HG03378 (cell line): ENCODE results near the gene DDIAS.
A peak's percentile ranks its signal among the peaks of the same experiment; 100 is the strongest.
"Not testable (repeated sequence)": the region's sequence is repeated elsewhere in the genome, so short reads cannot be mapped to it uniquely, and the experiment has no call there.

ENCODE experiments used
- ATAC-seq: cut with Tn5 transposase; IDR thresholded peaks from one replicate; pipeline ENCODE4 v1.9.1; 2021; ENCODE audit warnings: mild to moderate bottlenecking, moderate library complexity; ENCODE audit not compliant: unreplicated experiment

Gene DDIAS

DNA sequence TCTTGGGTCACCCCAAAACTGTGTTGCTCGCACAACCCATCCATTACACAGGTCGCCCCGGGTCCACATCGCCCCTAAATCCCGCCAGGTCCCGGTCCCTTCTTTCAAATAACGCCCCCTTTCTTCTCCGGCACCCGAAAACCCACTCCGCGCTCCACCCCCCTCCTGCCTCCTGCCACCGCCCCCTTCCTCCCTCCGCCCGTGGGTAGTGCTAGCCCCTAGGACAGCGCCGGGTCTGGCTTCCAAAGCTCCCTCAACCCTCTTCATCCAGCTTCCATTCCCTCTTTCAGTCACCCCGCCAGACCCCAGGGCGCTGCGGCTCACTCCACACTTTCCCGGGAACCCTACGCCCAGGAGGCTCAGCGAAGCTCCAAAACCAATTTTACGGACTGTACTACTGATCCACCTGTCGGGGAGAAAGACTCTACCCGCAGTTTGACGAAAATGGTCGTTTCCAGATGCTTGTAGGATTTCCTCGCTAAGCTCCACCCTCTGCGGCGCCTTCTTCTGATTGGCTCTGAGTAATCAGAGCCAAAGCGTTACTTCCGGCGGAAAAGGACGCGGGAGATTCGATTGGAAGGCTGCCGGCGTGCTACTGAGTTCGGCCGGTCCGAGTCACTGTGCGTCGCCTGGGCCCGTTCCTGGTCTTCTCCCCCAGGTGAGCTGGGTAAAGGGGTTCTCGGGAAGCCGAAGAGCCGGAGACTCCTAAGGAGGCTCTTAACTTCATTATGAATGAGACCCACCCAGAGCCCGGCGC, at the start of gene DDIAS:
DDIAS (plus strand) TSS at position 572 of the 757 bp plus-strand sequence. CDS start 13,003 bp downstream, outside the sequence.
- peak; percentile 75 for ATAC-seq

DNA sequence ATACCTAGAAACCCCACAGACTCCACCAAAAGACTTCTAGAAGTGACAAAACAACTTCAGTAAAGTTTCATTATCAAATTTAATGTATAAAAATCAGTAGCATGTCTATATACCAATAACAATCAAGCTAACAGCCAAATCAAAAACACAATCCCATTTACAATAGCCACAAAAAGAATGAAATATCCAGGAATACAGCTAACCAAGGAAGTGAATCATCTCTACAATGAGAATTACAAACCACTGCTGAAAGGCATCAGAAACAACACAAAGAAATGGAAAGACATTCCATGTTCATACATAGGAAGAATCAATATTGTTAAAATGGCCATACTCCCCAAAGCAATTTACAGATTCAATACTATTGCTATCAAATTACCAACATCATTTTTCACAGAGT, 47.3 kb upstream of the DDIAS start:
- no peak for ATAC-seq

DNA sequence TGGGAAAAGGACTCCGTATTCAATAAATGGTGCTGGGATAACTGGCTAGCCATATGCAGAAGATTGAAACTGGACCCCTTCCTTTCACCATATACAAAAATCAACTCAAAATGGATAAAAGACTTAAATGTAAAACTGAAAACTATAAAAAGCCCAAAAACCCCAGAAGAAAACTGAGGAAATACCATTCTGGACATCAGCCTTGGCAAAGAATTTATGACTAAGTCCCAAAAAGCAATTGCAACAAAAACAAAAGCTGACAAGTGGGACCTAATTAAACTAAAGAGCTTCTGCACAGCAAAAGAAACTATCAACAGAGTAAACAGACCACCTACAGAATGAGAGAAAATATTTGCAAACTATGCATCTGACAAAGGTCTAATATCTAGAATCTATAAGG, 46.6 kb upstream of the DDIAS start:
- not testable (repeated sequence) for ATAC-seq

DNA sequence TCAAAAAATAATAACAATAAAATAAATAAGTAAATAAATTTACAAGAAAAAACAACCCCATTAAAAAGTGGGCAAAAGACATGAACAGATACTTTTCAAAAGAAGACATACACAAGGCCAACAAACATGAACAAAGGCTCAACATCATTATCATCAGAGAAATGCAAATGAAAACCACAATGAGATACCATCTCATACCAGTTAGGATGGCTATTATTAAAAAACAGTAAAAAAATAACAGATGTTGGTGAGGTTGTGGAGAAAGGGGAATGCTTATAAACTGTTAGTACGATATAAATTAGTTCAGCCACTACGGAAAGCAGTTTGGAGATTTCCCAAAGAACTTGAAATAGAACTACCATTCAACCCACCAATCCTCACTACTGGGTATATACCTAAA, 45.9 kb upstream of the DDIAS start:
- no peak for ATAC-seq

- no peak for ATAC-seq
Measured at GRCh38 chr11:82857145-82857544, 44.4 kb upstream of the DDIAS start.

DNA sequence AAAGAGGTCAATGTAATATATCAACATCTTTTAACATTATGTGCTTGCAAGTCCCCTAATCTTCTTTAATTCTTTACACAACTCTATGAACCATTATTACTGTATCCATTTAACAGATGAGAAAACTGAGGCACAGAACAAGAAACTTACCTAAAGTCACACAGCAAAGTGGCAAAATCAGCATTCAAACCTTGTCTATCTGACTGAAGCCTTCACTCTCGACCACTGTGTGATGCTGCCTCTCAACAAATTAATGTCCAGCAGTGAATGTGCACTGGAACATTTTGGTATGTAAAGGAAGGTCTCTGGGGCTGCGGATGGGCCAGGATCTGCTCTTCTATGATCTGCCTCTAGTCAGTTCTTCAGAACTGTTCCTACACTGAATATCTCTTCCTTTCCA, 43.4 kb upstream of the DDIAS start:
- ATAC-seq: no peak

GRCh38 chr11:82858556-82859091, 42.9 kb upstream of the DDIAS start:
- ATAC-seq: no peak

- no peak for ATAC-seq
Measured at GRCh38 chr11:82859750-82860149, 41.8 kb upstream of the DDIAS start.

GRCh38 chr11:82862379-82862778, 39.2 kb upstream of the DDIAS start:
- ATAC-seq: no peak

DNA sequence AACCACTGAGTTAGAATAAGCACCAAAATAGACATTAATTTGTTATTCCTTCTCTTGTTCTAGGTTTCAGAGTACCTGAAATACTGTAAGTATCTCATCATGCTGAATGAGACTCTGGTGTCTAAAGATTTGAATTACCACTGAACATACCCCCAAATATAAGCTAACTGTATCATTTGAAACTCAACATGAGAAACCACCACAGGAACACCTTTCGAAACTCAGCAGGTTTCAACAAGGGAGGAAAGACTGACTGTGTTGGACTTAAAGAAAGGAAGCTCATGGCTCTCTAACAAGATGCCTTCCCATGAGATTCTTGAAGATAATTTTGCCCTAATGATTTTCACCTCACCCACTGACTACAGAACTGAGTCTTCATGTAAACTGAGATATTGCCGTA, 38.3 kb upstream of the DDIAS start:
- no peak for ATAC-seq

DNA sequence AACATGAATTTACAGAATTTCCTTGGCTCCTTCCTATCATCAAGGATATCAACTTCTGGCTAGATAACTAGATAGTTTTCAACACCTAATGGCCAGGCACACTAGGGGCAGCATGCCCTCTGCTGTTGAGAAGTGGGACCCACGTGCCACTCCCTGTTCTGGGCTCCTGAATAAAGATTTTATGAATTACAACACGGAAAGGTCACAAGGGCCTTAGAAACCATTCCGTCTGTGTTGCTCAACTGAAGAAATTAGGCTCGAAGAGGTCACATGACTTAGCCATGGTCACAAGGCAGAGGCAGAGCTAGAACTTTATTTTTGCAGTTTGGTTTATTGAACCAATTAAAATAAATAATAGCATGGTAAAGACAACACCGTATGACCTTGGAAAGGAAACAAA, 37.3 kb upstream of the DDIAS start:
- no peak for ATAC-seq

DNA sequence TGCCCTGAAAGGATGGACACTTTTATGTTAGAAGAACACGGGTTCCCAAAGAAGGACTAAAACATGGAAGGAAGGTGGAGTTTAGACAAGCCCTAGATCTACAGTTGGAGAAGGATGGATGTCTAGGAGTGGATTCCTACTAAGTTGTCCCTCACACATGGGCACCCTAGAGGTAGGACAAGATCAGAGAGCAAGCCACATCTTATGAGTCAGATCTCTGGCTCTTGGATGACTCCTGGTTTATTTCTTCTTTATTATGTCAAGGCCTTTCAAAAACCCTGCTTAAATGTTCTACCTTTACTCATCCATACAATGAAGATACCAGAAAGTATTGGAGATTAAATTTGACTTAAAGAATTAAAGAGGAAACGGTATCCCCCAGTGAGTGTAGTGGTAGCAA, 35.7 kb upstream of the DDIAS start:
- ATAC-seq: no peak

GRCh38 chr11:82867495-82868082, 33.9 kb upstream of the DDIAS start:
- ATAC-seq: no peak

DNA sequence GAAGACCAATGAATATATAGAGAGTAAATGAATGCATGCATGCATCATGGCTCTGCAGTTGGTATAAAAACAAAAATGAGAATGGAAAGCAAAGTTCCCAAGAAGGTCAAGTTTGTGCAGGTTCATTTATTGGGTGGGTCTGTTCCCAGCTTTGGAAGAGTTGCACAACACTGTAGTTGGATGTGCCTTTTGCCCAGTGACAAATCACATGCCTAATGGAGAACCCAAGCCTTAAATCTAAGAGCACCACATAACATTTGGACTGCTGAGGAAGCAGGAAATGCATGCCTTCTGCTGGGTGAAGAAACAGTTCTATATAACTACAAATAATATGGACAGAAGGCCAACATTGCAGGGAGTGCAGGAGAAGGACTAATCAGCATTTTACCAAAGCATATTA, 31.9 kb upstream of the DDIAS start:
- ATAC-seq: no peak

DNA sequence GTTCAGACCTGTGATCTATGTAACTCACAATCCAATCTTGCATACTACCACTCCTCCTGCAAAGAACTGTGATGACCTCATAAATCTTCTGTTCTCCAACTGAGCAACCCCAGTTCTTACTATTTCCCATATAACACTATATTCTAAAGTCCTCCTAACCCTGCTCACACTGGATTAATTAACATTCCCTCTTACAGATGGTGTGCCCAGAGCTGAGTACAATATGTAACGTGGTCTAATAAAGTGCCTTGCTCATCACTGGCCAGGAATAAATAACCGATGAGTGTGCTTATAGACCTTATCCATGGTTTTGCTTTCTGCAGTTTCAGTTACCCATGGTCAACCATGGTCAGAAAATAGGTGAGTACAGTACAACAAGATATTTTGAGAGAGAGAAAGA, 29.9 kb upstream of the DDIAS start:
- no peak for ATAC-seq

DNA sequence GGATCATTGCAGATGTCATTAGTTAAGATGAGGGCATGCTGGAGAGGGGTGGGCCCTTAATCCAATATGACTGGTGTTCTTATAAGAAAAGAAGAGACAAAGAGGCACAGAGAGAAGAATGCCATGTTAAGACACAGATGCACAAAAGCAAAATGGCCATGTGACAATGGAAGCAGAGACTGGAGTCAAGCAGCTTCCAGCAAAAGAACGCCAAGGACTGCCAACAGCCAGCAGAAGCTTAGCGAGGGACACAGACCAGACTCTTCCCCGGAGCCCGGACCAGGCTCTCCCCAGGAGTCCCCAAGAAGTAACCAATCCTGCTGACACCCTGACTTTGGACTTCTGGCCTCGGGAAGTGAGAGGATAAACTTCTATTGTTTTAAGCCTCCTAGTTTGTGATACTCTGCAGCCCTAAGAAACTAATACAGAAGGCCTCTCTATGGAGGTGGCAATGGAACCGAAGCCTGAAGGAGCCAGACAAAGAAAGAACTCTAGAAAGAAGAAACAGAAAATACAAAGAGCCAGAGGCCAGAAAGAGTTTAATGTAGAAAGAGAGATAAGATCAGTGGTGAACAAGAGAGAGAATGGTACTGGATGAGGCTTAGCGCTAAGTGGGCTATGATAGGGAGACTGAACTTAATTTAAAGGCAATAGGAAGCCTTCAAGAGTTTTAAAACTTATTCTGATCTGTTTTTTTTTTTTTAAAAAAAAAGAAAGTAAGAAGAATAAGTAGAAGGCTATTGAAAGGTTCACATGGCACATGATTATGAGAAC, 29.0 kb upstream of the DDIAS start:
- no peak for ATAC-seq

DNA sequence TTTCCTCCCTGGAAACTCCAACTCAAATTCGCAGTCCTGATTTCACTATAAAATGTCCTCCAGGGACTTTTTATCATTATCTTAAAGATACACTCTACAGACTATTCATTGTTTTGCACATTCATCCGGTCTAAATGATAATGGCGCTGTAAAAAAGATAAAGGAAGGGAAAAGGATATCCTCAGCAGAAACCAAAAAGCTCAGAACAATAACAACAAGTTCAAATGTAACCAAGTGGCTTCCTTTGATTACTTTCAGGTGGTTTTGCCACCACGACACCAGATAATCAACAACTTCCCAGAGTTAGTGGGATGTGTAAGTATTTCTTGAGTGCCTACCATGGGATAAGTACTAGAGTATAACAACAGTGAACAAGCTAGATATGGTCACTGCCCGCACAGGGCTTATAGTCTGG, 27.6 kb upstream of the DDIAS start:
- ATAC-seq: no peak

GRCh38 chr11:82874646-82875523, 26.7 kb upstream of the DDIAS start:
- no peak for ATAC-seq

DNA sequence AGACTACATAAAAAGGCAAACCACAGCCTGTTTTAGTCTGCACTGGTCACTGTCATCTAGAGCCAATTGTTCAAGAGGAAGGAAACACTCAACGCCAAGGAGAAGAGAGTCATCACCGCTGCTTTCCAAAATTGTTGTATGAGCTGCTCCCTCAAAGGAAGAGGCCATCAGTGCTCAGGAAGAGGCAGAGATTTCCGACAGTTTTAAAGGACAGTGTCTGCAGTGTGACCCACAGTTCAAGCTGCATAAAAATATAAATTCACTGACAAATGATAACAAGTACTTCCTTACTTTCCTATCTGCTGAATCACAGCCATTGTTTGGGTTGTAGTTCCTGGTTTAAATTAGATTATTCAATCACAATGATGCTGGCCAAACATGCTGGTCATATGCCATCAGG, 17.7 kb upstream of the DDIAS start:
- no peak for ATAC-seq

- no peak for ATAC-seq
Measured at GRCh38 chr11:82889133-82890001, 12.2 kb upstream of the DDIAS start.
